Activated effector memory CD4-positive, alpha-beta T cell treated with Interleukin-2 at 50 U/mL for 16 hours (primary cell): ENCODE data around the gene TDRD10.
A peak's percentile ranks its signal among the peaks of the same experiment; 100 is the strongest.
"Not testable (repeated sequence)": the region's sequence is repeated elsewhere in the genome, so short reads cannot be mapped to it uniquely, and the experiment has no call there.

ENCODE experiments used
- DNase-seq: peaks from one replicate; pipeline ENCODE4 v3.0.0-alpha.2; 2020

TDRD10 gene

GRCh38 chr1:154520333-154520732 lies 18.3 kb downstream of the TDRD10 start:
- no peak for DNase-seq

GRCh38 chr1:154521695-154522094 lies 19.7 kb downstream of the TDRD10 start:
- DNase-seq: no peak

DNA sequence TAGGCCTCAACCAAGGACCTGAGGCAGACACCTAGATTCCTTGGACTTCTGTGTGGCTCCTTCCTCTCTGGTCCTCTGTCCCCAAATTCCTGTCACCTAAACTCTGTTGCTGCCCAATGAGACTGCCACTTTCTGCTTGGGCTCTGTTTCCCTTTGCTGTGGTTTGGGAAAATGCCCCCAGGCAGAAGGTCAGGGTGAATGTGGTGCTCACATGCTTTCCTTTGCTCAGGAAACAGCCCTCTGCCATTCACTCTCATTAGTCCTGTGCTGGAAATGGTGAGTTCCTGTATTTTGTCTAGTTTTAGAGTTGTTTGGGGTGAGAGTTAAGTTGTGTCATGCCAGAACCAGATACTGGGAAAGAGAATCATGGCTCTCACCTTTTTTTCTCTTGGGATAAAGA lies 22.9 kb downstream of the TDRD10 start:
- no peak for DNase-seq

DNA sequence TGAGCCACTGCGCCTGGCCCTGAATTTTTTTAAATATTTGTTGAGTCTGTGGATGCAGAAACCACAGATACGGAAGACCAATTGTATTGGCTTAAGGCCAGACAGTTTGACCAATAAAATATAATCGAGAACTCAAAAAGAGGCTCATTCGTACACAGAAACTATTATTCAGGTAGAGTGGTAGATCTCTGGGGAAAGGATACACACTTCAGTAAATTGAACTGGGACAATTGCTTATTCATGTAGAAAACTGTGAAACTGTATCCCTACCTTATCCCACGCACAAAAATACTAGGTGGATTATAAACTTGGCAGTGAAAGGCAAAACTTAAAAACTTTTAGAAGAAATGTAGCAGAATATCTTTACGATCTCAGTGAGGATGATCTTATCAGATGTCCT lies 25.2 kb downstream of the TDRD10 start:
- DNase-seq: no peak

DNA sequence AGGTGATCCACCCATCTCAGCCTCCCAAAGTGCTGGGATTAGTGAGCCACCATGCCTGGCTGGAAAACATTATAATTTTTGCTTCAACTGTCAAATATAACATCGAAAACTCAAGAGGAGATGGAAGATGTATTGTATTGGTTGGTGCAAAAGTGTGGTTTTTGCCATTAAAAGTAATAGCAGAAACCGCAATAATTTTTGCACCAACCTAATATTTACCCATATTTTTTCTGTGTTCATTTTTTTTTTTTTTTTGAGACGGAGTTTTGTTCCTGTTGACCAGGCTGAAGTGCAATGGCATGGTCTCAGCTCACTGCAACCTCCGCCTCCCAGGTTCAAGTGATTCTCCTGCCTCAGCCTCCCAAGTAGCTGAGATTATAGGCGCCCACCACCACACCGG lies 27.3 kb downstream of the TDRD10 start:
- no peak for DNase-seq

GRCh38 chr1:154531950-154532349 lies 29.9 kb downstream of the TDRD10 start:
- DNase-seq: not testable (repeated sequence)

GRCh38 chr1:154533952-154534844 lies 32.2 kb downstream of the TDRD10 start:
- no peak for DNase-seq

DNA sequence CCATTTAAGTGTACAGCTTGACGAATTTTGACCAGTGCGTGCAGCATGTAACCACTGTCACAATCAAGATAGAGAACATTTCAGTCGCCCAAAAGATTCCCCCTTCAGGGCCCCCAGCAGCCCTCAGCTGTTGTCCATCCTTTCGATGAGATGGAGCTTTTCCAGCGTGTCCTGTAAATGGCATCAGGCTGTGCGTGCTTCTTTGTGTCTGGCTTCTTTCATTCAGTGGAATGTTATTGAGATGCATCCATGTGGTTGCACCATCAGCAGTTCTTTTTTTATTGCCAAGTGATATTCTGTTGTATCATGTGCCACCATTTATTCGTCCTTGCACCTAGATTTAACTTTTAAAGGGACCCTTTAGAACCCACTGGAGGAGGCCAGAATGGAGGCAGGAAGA lies 34.6 kb downstream of the TDRD10 start:
- no peak for DNase-seq

DNA sequence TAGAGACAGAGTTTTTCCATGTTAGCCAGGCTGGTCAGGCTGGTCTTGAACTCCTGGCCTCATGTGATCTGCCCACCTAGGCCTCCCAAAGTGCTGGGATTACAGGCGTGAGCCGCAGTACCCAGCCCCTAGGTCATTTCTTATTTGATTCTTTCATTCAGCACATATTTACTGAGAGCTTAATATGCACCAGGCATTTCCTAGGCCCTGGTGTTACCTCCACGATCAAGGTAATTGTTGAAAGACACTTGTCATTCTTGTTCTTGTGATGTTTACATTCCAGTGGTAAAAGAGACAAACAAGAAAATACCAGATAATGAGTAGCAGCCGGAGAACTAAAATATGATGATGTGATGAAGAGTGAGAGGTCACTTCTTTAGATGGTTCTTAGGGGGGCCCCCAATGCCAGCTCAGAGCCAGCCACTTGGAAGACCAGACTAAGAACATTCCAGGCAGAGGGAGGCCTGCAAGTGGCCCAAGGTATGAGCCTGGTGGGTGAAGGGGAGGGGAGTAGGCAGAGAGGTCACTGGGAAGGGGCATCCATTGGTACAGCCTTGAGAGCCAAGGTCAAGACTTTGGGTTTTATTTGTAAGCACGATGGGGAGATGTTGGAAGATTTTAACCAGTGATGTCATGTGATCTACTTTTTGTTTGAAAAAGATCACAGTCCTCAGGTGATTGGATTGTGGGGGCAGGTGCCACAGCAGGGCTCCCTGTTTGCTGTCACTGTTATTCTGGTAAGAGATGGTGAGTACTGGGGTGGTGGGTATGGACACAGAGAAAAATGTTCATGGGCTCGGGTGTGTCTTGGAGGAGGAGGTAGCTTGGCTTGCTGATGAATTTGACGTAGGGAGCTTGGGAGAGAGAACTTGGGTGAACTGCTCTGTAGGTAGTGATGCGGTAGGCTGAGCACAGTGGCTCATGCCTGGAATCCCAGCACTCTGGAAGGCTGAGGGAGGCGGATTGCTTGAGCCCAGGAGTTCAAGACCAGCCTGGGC lies 37.8 kb downstream of the TDRD10 start:
- DNase-seq: no peak

- no peak for DNase-seq
These were observed 39.2 kb downstream of the TDRD10 start for GRCh38 chr1:154541231-154541630.

GRCh38 chr1:154546264-154547063 lies 44.4 kb downstream of the TDRD10 start:
- peak; percentile 18 for DNase-seq

GRCh38 chr1:154547105-154547732 lies 45.2 kb downstream of the TDRD10 start:
- DNase-seq: no peak

DNA sequence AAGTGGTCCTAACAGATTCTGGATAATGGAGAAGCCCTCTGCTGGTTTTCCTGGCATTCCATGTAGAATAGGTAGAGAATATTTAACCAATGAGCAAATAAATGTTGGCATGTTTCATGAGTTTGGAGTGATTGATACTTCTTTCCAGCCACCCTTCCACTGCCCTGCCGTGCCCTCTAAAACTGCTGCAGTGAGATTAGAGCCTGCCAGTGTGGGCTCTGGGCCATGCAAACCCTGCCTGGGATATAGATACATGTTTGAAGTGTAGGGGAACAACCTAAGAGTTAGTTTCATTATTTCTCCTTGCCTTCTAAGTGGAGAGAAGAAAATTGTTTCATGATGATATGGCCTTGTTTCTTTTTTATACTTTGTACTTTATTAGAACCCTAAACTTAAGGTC lies 46.0 kb downstream of the TDRD10 start:
- no peak for DNase-seq

DNA sequence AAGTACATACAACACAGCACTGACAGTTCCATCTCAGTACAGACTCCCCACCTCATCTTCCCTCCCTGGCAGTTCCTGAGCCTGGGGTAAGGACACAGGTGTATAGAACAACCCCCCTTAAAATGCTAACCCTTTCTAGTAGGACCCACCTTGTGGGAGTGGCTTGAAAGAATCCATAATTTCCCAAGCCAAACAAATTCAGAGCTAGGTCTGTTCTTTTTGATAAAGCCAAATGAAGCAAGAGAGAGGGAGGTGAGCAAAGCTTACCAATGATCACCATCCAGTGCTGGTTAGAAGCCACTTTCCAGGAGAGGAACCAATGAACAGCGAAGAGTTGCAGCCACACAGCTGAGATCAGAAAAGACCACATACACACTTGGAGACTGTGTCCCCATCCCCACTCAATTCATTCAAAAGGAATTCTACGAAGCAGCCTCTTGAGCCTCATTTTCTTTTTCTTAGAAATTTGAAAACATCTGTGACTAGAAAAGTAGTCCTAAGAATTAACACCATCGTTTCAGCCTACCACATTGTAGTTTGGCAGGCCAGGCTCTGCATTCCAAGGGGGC lies 47.3 kb downstream of the TDRD10 start:
- DNase-seq: no peak

DNA sequence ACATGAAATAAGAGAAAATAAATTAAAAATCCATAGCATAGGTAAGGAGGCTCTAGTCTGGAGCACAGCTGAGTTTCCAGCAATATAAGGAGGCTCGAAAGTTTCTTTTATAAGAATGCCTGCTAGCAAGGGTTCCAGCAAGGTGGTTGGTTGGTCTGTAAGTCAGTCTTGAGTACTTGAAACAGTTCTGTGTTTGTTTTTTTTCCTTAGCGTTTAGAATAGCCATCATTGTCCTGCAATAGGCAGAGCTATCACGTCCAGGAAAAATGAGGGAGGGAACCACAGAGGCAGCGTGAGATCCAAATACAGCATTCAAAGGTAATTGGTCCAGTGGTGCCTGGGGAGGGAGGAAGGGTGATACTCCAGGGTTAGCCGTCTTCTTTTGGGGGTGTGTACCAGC lies 48.1 kb downstream of the TDRD10 start:
- no peak for DNase-seq

- DNase-seq: no peak
These were observed 48.6 kb downstream of the TDRD10 start for GRCh38 chr1:154550657-154551056.

GRCh38 chr1:154551474-154551873 lies 49.5 kb downstream of the TDRD10 start:
- DNase-seq: no peak

DNA sequence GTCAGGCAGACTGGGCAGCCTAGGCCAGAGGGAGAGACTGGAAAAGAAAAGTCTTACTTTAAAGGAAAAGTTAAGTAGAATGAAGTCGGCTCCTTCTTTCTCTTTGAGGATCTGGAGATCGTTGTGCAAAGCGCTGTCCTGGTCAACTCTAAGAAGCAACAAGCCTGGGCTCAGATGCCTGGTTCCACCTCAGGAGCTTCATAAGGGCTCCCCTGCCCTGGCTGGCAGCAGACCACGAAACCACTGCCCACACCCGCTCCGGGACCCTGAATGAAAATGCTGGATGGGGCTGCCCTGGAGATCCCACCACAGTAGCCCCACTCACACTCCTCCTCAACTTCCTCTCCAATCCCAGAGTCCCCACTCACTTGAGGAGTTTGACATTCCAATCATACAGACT lies 50.0 kb downstream of the TDRD10 start:
- no peak for DNase-seq

GRCh38 chr1:154553056-154554030 lies 51.3 kb downstream of the TDRD10 start:
- DNase-seq: no peak

- DNase-seq: no peak
These were observed 54.4 kb downstream of the TDRD10 start for GRCh38 chr1:154556422-154556821.
